GM12873 (cell line): ENCODE measurements around the gene CLEC20A.

ENCODE experiments used
- CTCF ChIP-seq: IDR thresholded peaks from 2 replicates; pipeline ENCODE4 v1.5.1; 2012; ENCODE audit warnings: low read depth, mild to moderate bottlenecking, moderate library complexity, low read length, control low read depth; ENCODE audit not compliant: insufficient read depth; ENCODE audit errors: missing control alignments

The CLEC20A gene

DNA sequence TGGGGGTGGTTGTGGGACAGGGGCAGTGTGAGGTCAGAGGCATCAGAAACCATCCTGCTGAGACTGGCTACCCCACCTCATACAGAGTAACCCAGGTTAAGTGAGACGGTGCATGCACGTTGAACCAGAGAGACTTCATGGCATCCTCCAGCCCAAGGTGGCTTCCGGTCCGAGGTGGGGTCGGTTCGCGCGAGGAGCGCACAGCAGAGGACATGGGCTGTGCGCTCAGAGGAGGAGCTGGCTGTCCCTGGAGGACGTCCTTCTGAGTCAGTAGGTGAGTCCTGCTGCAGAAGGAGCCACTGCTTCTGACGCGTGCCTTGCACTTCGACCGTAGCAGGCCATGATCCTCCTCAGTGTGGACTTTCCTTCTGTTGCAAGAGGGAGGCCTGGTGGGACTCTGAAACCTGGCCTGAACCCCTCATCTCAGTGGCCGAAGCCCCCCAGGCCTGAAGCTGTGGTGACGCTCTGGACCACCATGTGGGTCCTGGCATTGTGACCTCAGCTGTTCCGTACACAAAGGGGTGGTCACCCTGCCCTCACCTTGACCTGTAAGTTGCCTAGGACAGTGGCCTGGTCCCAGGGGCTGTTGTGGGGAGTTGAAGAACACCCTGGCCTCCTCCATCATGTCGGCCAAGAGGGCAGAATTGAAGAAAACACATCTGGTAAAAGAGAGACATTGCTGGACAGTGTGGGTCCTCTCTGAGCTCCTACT lies 16.0 kb upstream of the CLEC20A start, which contains the start of gene TEX35:
Gene TEX35, plus strand, starts transcription at position 544 of the 712 bp plus-strand sequence. Its CDS starts 80 bp downstream, at position 624.
- no peak for TF ChIP-seq CTCF

DNA sequence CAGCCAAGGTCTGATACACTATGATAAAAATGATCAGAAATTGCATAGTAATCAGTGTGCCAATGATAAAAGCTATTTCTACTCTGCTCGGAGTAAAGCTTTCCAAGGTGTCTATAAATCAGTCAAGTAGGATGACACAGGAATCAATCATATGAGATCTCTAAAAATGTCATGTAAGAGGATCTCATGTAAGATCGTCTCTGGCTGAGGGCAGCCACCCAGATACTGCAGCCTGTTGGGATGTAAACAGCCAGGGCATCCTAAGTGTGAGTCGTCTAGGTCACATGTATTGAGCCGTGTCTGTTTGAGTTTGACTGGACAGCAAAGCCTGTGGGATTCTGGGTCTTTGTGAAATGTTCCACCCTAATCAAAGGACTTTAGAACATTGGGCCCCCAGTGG lies 13.4 kb upstream of the CLEC20A start:
- no peak for TF ChIP-seq CTCF

DNA sequence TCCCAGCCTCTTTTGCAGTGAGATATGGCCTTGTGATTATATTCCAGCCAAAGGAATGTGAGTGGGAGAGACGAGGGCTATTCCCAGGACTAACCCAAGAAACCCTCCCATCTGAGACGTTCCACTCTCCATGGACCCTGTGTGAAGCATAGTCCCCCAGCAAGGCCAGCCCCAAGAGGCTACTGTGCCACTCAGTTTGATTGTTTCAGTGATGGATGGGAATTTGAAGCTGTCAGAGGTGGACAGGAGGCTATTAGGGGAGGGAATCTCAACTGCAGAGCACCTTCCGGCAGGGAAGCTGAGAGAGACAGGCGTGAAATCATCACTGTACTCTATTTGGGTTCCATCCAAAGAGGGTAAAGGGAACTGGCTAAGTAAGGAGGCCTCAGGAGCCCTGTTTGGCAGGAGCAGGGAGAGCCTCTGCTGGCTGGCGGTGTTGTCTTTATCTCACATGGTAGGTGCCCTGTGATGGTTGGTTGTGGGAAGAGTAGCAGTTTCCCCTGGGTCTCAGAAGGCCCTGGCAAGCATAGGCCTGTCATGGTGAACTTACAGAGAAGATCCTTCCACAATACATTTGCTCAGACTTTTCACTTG lies 12.7 kb upstream of the CLEC20A start:
- no peak for TF ChIP-seq CTCF

DNA sequence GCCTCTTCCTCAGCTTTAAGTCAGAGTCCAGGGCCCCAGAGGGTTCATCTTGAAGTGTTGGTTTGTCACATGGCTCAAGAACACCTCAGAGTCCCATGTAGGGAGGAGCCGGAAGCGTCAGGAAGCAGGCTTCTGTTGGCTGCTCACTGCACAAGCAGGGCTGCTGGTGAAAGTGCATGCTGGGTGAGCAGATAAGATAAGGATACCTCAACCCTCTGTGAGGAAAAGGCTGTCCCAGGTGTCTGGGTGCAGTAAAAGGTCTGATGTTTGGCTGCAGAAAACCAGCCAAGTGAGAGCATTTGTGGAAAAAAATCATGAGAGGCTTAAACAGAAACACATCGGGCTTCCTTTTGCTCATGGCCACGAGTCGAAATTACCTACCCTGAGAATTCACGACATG lies 9.9 kb upstream of the CLEC20A start:
- TF ChIP-seq CTCF: no peak

DNA sequence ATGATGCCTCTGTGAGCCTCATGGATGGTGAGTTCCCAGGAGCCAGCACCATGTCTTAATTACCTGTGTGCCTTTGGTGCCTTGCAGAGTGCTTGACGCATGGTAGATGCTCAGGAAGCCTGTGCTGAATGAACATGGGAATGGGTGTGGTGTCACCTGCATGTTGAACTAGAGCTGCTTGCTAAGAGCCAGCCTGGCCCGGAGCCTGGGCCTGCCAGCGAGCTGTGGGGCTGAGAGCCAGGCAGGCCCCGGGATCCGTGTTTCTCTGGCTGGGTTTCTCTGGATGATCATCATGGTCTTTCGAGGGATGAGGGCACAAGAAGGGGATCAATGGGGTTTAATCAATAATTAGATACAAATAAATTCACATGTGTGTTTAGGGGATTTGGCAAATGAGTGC lies 9.4 kb upstream of the CLEC20A start:
- TF ChIP-seq CTCF: no peak

DNA sequence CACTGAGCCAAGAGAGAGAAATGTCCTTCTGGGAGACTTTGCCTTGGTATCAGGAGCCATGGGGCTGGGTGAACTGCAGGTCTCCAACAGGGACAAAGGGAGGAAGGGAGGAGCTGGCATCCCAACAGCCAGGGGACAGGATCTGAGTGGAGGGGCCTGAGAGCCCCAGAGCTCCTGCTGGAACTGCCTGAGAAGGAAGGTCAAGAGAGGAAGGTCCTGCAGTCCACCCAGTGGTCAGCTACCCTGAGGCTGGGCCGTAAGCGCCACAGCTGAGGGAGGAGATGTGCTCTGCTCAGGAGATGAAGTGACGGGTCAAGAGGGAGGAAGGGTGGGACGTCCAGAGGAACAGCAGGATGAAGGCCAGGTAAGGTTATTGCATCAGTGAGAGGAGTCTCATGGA lies 7.5 kb upstream of the CLEC20A start:
- TF ChIP-seq CTCF: no peak

- TF ChIP-seq CTCF: no peak
Observed at GRCh38 chr1:178503849-178504248, 7.1 kb upstream of the CLEC20A start.
